ENCODE results near the gene CD40.
A peak's percentile ranks its signal among the peaks of the same experiment; 100 is the strongest.
"Not testable (repeated sequence)": the region's sequence is repeated elsewhere in the genome, so short reads cannot be mapped to it uniquely, and the experiment has no call there.

Gene CD40
- total RNA-seq = 0.75 reads per million

GRCh38 chr20:46117704-46118467, at the start of gene CD40:
Gene CD40, plus strand, starts transcription at chr20:46118314. Its CDS starts 30 bp downstream, at chr20:46118344.
- peak; percentile 61 for DNase-seq

GRCh38 chr20:46070215-46070900, 47.8 kb upstream of the CD40 start:
- no peak for DNase-seq

- no peak for DNase-seq
Measured at GRCh38 chr20:46071573-46071972, 46.5 kb upstream of the CD40 start.

GRCh38 chr20:46073024-46073423, 45.1 kb upstream of the CD40 start:
- no peak for DNase-seq

GRCh38 chr20:46073443-46073842, 44.7 kb upstream of the CD40 start:
- DNase-seq = no peak

- DNase-seq = no peak
Measured at GRCh38 chr20:46074006-46074405, 44.1 kb upstream of the CD40 start.

- DNase-seq = no peak
Measured at GRCh38 chr20:46076806-46077205, 41.3 kb upstream of the CD40 start.

- no peak for DNase-seq
Measured at GRCh38 chr20:46077642-46078305, 40.3 kb upstream of the CD40 start.

GRCh38 chr20:46078954-46079353, 39.2 kb upstream of the CD40 start:
- DNase-seq = no peak

- no peak for DNase-seq
Measured at GRCh38 chr20:46081074-46081473, 37.0 kb upstream of the CD40 start.

- DNase-seq = no peak
Measured at GRCh38 chr20:46083101-46083500, 35.0 kb upstream of the CD40 start.

GRCh38 chr20:46083531-46084061, 34.5 kb upstream of the CD40 start:
- DNase-seq = no peak

- no peak for DNase-seq
Measured at GRCh38 chr20:46084805-46085178, 33.3 kb upstream of the CD40 start.

GRCh38 chr20:46085179-46085851, 32.8 kb upstream of the CD40 start:
- DNase-seq = no peak

GRCh38 chr20:46087161-46087560, 31.0 kb upstream of the CD40 start:
- DNase-seq = no peak

GRCh38 chr20:46088409-46089166, 29.5 kb upstream of the CD40 start:
- no peak for DNase-seq

GRCh38 chr20:46089167-46089416, 29.0 kb upstream of the CD40 start:
- peak; percentile 29 for DNase-seq

- DNase-seq = peak; percentile 90
Measured at GRCh38 chr20:46089417-46090388, 28.4 kb upstream of the CD40 start, which contains the start of gene NCOA5. Gene NCOA5, minus strand, starts transcription at chr20:46089962. Its CDS starts 10,538 bp downstream, at chr20:46079424.

GRCh38 chr20:46091622-46092535, 26.2 kb upstream of the CD40 start:
- not testable (repeated sequence) for DNase-seq

- DNase-seq = no peak
Measured at GRCh38 chr20:46093531-46093930, 24.6 kb upstream of the CD40 start.

Measured in effector CD4-positive, alpha-beta T cell (primary cell).